Chondrocyte (in vitro differentiated cells): ENCODE results near the gene PDSS1. TPM values are rescaled to one million over a fixed set of nuclear protein-coding genes. Genes with fewer than 3 reads are reported as not detected.

Experiments used
- DNase-seq: peaks from one replicate; pipeline ENCODE4 v3.0.0; 2021; ENCODE audit warnings: mixed read lengths, low spot score
- H3K27ac Mint-ChIP-seq: one replicate; pipeline ENCODE4 v1.8.0; 2021; ENCODE audit warnings: mild to moderate bottlenecking, moderate library complexity, mixed read lengths; ENCODE audit not compliant: unreplicated experiment
- H3K27me3 Mint-ChIP-seq: 2 replicates; pipeline ENCODE4 v1.8.0; 2021; ENCODE audit warnings: low read depth, mixed read lengths
- H3K36me3 Mint-ChIP-seq: 2 replicates; pipeline ENCODE4 v1.8.0; 2021; ENCODE audit warnings: low read depth, mixed read lengths
- H3K4me1 Mint-ChIP-seq: 2 replicates; pipeline ENCODE4 v1.8.0; 2021; ENCODE audit warnings: low read depth, mild to moderate bottlenecking, mixed read lengths
- H3K4me3 Mint-ChIP-seq: one replicate; pipeline ENCODE4 v1.8.0; 2021; ENCODE audit warnings: mild to moderate bottlenecking, moderate library complexity, mixed read lengths; ENCODE audit not compliant: unreplicated experiment
- H3K9me3 Mint-ChIP-seq: 2 replicates; pipeline ENCODE4 v1.8.0; 2021; ENCODE audit warnings: low read depth, mixed read lengths
- CTCF ChIP-seq: fragments of 200-600 bp; sonication (generic); IDR thresholded peaks from 2 replicates; pipeline ENCODE4 v1.5.0; 2021; ENCODE audit warnings: antibody characterized with exemption, mild to moderate bottlenecking, moderate library complexity
- total RNA-seq: library from RNA; stranded (reverse); gene quantifications from 3 replicates; pipeline ENCODE4 v1.2.1, GENCODE V29; 2021

PDSS1 gene
- total RNA-seq, 1 donor from 2014 or later: 2.9 TPM

- no peaks in the 10 kb centered on the region for H3K27me3 Mint-ChIP-seq
- H3K4me1 Mint-ChIP-seq: peaks cover 8% of the 10 kb centered on the region
- DNase-seq: no peak
- H3K27ac Mint-ChIP-seq: peak overlapping the region; percentile 8
- no peak overlapping the region for H3K4me3 Mint-ChIP-seq
- peak; percentile 93 for TF ChIP-seq CTCF
- H3K9me3 Mint-ChIP-seq: no peaks in the 10 kb centered on the region
- H3K36me3 Mint-ChIP-seq: peaks cover 6% of the 10 kb centered on the region
Observed at GRCh38 chr10:26725837-26726727, 28.6 kb downstream of the PDSS1 start.

GRCh38 chr10:26727005-26727404 lies 29.5 kb downstream of the PDSS1 start:
- Mint-ChIP-seq H3K27ac (no peak overlapping the region), H3K4me3 (no peak overlapping the region), H3K27me3 (no peaks in the 10 kb centered on the region), H3K4me1 (peaks cover 8% of the 10 kb centered on the region), H3K36me3 (peaks cover 7% of the 10 kb centered on the region), H3K9me3 (no peaks in the 10 kb centered on the region)
- no peak for TF ChIP-seq CTCF
- DNase-seq: no peak

DNA sequence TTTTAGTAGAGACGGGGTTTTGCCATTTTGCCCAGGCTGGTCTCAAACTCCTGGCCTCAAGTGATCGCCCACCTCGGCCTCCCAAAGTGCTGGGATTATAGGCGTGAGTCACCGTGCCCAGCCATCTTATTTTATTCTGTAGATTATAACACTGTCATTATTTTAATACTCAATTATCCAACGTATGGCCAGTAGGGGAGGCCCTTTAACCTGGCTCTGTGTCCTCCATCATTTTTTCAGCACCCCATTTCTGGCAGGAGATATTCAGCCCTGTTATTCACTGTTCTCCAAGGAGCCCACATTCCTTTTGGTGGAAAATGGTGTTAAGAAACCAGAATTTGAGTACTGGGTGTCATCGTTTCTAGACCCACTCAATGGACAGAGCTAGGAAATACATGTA lies 31.5 kb downstream of the PDSS1 start:
- no peak overlapping the region for H3K27ac Mint-ChIP-seq
- peaks cover 10% of the 10 kb centered on the region for H3K36me3 Mint-ChIP-seq
- no peaks in the 10 kb centered on the region for H3K9me3 Mint-ChIP-seq
- peaks cover 8% of the 10 kb centered on the region for H3K4me1 Mint-ChIP-seq
- TF ChIP-seq CTCF: peak; percentile 23
- no peak for DNase-seq
- H3K4me3 Mint-ChIP-seq: no peak overlapping the region
- no peaks in the 10 kb centered on the region for H3K27me3 Mint-ChIP-seq

DNA sequence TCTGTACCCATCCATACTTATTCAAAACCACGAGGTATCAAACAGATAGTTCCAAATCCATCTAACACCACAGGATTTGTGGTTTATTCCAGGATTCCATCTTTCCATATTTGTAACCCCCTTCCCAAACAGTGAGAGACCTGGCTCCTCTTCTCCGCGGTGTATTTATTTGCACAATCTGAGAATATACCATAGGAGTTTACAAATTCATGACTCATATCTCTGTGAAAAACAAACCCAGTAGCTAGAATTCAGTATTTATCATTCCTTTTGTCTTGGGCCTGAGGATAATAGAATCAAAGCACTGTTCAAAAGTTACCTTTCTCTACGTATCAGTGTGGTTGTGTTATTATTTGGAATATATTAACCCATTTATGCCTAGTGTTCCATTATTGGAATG lies 31.9 kb downstream of the PDSS1 start:
- Mint-ChIP-seq H3K4me1 (peaks cover 8% of the 10 kb centered on the region), H3K27ac (no peak overlapping the region), H3K27me3 (no peaks in the 10 kb centered on the region), H3K9me3 (no peaks in the 10 kb centered on the region), H3K4me3 (no peak overlapping the region), H3K36me3 (peaks cover 10% of the 10 kb centered on the region)
- DNase-seq: no peak
- no peak for TF ChIP-seq CTCF

DNA sequence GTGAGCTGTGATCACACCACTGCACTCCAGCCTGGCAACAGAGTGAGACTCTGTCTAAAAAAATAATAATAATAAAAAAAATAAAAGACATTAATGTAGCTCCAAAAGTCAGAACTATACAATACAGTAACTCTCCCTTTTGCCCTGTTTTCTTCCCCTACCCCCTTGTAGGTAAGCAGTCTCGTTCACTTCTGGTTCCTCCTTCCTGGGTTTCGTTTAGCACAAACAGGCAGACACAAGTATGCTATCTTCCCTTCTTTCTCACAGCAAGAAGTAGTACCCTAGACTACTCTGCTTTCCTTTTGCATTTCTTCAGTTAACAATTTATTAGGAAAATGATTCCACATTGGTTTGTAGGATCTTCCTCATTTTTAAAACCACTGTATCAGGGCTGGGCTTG lies 33.1 kb downstream of the PDSS1 start:
- Mint-ChIP-seq H3K27ac (no peak overlapping the region), H3K36me3 (peaks cover 10% of the 10 kb centered on the region), H3K4me3 (no peak overlapping the region), H3K4me1 (peaks cover 5% of the 10 kb centered on the region), H3K27me3 (no peaks in the 10 kb centered on the region), H3K9me3 (no peaks in the 10 kb centered on the region)
- no peak for TF ChIP-seq CTCF
- DNase-seq: no peak
